ENCODE measurements around the gene IFNGR1.
"Not testable (repeated sequence)": the region's sequence is repeated elsewhere in the genome, so short reads cannot be mapped to it uniquely, and the experiment has no call there.

The IFNGR1 gene

DNA sequence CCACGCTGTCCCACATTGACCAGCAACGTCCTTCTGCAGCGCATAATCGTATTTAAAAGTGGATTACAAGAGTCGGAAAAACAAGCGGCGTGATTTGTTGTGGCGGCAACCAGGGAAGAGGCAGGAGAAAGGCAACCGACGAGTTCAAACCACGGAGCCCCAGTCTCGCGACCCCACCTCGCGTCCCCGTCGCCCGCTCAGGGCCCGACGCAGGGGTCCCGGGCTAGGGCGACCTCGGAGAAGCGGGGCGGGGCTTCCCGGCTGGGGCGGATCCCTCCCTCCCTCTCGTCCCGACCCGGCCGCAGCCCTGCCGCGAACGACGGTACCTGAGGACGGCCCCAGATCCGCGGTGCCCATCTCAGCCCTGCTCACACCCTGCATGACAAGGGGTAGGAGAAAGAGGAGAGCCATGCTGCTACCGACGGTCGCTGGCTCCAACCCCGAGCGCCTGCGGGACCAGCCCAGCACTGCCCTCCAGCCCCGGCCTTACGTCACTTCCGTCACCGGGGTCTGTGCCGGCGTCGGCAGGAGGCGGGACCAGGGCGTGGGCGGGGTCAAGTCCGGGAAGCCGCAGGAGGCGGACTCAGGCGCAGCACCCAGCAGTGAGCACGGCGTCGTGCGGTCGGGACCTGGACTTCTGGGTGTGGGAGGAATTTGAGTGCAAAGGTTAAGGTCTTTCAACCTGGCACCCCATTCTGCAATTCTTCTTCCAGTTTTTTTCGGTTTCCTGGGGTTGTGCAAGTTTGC lies at the start of gene IFNGR1:
TSS of gene IFNGR1 (minus strand) at position 469 of the 747 bp plus-strand sequence. CDS start at position 411, 58 bp downstream.
- DNase-seq: peak; percentile 97 to 98

DNA sequence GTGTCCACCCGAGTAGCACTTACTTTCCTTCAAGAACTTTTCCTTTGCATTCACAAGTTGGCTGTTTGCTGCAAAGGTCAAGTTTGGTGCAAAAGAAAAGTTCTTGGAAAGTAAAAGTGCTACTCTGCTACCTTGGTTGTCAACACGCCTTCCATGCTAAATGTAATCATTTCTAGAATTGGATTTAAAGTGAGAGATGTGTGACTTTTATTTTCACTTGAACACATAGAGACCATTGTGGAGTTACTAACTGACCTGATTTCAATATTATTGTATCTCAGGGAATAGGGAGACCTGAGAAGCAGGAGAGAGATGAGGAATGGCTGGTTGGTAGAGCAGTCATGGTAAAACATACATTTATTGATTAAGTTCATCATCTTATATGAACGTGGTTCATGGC lies 49.7 kb upstream of the IFNGR1 start:
- no peak for DNase-seq

DNA sequence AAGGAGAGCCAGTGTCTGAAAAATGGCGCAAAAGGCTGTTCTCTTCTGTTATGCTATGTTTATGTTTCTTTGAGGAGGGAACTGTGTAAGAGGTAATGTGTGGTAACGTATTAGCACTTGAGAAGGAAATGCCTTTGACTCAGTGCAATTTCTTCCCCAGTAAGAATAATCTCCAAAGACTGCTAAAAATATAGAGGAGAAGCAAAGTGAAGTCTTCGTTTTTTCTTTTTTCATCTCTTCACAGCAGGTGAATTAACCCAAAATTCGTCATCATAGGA lies 47.1 kb upstream of the IFNGR1 start:
- no peak for DNase-seq

DNA sequence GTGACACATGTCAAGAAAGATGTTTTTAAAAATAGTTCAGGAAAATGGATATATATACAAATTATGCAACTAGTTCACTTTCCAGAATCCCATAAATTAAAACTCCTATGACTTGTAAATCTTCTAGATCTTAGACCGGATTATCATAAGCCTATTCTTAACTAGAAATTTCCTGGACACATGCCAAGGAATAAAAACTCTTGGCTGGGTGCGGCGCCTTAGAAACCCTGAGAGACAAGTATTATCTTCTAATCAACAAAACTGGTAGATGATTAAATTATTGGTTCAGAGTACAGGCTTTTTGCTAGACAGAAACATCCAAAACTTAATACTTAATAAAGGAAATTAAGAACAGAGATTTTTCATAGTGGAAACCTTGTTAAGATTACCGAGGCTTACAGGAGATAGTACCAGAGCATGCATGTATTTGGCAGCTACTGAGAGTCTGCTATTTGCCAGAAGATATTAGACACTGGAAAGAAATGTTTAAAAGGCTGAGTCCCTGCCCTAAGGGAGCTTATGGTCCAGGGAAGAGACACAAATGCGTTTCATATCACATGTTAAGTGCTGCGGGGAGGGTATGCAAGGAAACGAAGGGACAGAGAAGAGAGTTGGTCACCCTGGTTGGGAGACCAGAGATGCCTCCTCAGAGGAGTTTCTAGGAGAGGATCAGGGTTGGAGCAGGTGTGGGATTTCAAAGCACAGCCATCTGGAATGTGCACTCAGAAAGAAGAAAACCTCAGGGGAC lies 46.5 kb upstream of the IFNGR1 start:
- no peak for DNase-seq

DNA sequence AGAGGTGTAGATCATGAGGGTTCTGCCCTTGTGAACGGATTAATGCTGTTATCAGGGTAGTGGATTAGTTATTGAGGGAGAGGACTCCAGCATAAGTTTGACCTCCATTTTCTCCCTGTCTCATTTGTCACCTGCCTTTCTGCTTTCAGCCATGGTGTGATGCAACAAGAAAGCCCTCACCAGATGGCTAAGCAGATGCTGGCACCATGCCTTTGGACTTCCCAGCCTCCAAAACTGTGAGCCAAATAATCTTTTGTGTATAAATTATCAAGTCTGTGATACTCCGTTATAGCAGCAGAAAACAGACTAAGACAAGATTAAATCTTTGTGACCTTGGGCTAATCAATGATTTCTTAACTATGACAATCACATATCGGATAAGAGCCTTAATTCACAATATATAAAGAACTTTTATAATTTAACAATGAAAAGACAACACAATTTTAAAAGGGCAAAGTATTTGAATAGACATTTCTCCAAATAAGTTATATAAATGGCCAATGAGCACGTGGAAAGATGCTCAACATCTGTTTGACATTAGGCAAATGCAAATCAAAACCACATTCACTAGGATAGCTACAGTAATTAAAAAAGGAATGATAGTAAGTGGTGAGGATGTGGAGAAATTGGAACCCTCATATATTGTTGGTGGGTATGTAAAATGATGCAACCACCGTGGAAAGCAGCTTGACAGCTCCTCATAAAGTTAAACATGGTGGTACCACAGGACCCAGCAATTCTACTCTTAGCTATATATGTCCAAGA lies 45.3 kb upstream of the IFNGR1 start:
- DNase-seq: no peak

DNA sequence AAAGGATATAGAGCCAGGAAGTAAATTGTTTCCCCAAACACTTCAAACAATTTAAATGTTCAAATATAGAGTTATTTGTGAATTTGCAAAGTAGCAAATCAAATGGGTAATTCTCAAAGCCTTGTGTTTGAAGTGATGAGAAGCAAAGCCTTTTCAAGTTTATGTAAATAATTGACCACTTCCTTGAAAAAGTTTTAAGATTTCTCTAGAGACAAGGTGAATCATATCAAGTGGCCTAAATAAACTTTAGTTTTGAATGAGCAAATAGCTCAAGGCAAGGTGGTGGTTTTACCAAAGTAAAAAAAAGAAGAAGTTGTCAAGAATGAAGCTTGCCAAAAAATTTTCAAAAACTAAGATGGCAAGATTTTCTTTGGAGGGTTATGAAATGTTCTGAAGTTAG lies 42.6 kb upstream of the IFNGR1 start:
- DNase-seq: no peak

DNA sequence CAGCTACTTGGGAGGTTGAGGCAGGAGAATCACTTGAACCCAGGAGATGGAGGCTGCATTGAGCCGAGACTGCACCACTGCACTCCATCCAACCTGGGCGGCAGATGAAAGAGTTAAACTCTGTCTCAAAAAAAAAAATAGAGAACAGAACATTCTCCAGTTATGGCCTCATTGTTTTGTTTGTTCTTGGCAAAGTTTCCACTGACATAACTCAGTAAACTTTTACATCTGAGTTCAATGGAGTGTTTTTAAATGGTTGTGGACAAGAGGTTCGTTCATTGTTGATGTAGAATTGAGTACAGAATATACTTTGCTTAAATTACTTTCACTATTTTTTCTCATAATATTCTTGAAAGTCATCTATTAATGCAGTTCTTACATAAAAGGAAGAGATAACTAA lies 42.2 kb upstream of the IFNGR1 start:
- DNase-seq: no peak

DNA sequence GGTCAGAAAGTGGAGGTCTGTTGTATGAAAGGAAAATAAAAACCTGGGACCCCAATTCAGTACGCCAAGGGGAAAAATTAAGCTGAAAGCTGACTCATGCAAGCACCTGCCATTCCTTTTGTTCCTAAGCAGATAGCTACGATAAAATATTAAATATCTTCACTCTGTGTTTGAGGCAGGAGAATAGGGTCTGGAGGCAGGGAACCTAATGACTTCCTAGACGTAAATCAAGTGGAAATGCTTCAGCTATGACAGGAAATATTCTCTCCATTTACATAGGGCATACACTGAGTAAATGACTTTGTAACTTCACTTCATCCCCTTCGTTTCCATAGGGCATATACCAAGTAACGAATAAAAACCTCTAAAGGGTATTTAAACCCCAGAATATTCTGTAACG lies 41.0 kb upstream of the IFNGR1 start:
- DNase-seq: no peak

DNA sequence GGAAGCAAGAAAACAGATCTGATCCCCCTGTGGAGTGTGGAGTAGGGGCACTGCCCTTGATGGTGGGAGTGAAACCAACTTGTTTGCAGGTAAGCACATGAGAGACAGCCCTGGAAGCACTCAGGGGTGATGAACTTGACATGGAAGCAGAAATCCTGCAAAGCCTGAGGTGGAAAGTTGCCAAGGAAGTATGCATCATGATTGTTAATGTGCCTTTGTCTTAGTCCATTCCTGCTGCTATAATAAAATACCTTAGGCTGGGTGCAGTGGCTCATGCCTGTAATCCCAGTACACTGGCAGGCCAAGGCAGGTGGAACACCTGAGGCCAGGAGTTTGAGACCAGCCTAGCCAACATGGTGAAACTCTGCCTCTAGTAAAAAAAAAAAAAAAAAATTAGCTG lies 40.2 kb upstream of the IFNGR1 start:
- DNase-seq: no peak

DNA sequence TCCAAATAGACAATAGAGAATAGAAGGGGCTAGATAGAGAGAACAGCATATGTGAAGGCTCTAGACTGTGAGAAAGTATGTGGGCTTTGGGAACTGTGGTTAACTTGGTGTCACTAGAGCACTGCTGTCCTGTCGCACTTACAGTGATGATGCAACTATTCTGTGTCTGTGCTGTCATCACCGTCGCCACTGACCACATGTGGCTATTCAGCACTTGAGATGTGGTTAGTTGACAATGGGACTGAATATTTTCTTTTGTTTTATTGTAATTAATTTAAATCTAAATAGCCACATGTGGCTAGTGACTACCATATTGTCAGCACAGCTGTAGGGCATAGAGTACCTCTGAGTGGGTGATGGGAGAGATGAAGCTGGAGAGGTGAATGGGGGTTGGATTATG lies 39.0 kb upstream of the IFNGR1 start:
- DNase-seq: no peak

DNA sequence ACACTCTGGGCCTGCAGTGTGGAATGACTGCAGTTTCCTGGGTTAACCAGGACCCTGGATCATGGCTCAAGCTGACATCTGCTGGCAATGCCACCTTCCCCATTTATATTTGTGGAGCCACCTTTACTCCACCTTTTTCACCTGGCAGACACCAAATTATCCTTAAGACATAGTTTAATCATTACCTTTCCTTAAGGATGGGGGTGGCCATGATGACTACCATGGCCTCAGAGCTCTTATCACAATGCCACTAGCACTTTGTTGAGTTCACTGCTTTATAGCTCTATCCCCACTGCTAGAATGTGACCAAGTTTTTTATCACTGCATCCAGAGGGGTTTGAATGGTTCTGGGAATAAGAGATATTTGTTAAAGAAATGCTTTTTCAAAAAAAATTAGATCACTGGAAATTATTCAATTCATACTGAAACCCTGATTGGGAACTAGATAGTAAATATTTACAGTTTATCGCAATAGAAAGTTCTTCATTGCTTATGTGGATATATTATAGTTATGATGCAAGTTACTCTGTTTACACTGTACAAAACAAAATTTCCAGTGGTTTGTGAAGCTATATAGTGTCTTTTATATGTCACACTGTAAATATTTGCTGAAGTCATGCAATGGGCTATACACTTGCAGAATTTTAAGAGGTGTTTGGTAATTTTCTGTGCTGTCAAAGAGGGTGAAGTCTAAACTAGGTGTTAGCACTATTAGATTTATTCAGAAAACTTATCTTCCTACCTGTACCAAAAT lies 37.3 kb upstream of the IFNGR1 start:
- DNase-seq: no peak

DNA sequence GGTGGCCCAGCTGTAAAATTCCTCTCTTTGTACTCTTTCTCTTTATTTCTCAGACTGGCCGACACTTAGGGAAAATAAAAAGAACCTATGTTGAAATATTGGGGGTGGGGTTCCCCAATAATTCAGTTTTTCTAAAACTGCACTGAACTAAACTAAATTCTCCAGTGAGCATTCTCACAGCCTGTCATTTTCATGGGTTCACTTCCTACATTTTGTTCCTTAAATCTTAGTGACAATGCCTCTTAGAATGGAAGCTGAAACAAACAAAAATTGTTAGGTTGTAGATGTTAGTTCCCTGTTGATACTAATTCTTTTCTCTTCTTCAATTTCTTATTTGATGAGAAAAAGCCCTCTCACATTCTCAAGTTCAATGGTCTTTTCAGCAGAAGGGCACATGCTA lies 35.8 kb upstream of the IFNGR1 start:
- no peak for DNase-seq

DNA sequence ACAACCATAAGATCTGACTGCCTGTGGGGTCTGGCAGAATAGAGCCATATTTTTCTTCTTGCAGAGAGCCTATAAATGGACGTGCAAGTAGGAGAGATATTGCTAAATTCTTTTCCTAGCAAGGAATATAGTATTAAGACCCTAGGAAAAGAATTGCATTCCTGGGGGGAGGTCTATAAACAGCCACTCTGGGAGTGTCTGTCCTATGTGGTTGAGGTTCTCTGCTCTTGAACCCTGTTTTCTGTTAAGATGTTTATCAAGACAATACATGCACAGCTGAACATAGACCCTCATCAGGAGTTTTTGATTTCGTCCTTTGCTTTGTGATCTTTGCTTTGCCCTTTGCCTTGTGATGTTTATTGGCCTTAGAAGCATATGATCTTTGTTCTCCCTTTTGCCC lies 35.2 kb upstream of the IFNGR1 start:
- DNase-seq: not testable (repeated sequence)

DNA sequence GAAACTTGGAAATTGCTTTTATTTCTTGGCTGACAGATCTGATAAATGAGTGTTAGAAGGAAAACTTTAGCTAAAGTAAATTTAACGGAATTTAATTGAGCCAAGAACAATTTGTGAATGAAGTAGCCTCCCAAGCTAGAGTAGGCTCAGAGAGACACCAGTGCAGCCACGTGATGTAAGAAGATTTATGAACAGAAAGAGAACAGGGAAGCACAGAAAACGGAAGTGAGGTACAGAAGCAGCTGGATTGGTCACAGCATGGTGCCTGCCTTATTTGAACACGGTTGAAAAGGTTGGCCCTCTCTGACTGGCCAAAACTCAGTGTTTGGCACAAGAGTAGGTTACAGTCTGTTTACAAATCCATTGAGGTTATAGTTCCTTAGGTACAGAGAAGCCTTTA lies 29.5 kb upstream of the IFNGR1 start:
- no peak for DNase-seq

DNA sequence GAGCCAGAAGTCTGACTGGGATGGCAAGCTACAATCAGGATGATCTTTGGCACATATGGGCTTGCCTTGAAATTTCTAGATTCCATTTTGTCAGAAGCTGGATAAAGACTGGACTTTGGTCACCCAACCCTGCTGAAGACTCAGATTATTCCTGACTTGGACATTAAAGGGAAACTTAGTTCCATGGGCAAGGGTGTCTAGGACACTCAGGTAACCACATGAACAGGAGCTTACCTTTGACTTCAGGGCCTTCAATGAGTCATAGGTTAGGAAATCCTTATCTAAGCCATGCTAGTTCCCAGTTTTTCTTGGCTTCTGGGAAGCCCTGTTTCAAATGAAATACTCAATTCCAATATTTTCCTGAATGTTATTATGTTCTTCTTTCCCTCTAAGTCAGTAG lies 28.5 kb upstream of the IFNGR1 start:
- no peak for DNase-seq

DNA sequence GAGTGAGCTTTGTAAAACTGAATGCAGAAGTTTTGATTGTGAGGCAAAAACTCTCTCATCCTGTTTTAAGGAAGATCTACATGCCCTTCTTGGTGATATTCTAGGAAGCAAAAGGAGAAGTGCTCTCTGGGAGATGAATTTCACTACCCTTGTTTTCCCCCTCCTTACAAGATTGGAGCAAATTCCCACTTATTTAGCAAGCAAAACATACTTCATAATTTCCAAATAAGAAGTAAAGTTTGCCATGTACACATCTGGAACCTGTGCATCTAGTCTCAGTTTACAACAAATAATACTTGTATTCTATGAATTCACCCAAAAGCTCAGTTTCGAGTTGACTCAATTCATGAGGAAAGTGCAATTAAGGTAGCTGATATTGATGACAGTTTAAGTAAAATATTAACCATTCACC lies 27.6 kb upstream of the IFNGR1 start:
- no peak for DNase-seq

DNA sequence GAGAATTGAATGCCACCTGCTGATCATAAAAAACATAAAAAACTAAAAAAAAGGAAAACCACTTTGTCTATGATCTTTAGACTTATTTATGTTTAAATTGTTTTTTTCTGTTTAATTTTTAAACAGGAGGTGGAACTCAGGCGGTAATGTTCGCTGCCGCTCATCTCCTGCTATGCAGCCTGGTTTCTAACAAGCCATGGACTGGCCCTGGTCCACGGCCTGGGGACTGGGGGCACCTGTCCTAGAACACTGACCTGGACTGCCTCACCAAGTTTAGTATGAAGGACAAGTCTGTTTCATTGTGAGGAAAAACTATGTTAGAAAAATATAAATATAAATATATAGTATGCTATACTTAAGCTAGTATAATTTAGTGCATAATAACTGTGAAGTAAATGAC lies 27.0 kb upstream of the IFNGR1 start:
- DNase-seq: no peak

DNA sequence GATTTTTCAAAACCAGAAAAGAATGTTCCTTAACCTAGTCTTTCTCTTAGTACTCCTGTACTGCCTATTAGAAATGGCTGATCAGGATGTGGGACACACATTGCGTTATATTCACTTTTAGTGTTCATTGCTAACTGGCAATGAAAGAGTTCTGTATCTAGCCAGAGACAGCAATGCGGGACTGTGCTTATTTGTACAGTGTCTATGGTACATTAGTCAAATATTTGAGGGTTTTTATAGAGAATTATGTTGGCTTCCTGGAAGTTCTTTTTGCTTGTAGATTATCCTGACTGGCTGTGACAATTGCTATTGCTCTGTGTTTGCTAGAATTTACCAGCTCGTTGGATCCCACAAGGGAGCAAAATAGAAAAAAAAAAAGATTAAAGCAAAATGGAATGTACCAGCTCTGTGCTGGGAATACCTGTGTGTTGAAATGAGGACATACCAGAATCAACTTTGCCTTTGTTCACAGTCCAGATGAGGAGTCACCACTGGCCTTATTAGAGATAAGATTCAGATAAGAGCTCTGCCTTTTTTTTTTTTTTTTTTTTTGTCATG lies 22.4 kb upstream of the IFNGR1 start:
- no peak for DNase-seq

DNA sequence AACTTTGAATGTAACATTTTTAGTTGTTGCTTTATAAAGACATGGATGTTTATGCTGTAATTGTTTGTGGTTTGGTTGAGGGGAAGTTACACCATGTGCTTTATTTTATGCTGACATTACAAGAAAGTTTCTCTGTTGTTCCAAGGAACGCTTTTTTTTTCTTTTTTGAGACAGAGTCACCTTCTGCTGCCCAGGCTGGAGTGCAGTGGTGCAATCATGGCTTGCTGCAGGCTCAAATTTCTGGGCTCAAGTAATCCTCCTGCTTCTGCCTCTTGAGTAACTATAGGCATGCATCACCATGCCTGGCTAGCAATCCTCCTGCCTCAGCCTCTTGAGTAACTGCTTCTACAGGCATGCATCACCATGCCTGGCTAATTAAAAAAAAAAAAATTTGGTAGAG lies 21.0 kb upstream of the IFNGR1 start:
- DNase-seq: no peak

DNA sequence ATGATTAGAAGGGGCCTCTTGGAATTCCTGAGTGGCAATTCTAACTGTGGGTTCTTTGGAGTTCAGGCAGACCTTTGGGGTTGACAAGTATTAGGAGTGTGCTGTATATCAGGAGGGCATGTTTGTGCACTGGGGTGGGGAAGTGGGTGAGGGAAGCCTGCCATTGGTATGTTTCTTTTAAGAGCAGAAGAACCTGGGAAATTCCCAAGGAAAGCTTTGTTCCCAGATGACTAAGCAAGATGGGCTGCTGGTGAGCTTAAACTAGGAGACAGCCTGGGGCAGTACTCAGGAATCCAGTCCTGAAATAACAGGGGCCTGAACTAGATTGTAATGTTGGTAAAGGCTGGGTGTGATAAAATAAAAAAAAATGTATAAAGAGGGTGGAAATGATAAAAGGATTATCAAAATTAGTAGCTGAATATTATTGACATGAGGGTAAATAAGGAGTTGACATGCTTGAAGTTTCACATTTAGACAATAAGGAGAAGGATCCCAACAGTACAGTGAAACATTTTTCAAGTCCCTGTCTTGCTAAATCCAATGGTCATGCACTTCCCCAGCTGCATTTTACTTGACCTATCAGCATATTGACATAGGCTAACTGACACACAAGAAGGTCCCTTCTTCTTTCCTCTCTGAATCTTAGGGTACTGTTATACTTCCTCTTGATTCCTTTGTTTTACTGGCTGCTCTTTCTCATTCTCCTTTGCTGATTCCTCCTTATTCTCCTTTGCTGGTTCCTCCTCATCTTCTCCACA lies 18.4 kb upstream of the IFNGR1 start:
- no peak for DNase-seq

DNA sequence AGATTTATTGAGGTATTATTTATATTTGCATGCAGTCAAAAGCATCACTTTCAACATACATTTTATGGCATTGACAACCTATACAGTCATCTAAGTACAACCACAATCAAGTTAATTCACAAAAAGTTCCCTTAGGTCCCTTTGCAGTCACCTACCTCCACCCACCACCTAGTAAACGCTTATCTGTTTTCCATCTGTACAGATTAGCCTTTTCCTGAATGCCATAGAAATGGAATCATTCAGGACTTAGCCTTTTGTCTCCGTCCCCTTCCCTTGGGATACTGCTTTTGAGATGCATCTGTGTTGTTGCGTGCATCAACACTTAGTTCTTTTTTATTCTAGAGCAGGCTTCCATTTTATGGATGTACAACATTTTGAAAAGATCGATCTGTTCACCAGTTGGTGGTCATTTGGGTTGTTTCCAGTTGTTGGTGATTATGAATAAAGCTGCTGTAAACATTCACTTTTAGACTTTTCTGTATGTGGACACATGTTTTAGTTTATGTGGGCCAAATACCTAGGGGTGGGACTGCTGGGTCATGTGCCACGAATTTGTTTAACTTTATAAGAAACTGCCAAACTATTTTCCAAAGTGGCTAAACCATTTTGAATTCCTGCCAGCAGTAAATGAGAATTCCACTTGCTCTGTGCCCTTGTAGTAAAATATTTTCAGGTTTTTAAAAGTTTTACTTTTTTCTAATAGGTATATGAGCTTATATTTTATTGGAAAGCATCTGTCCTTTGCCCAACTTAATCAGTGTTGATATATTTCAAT lies 17.6 kb upstream of the IFNGR1 start:
- DNase-seq: no peak

Measured in activated CD4-positive, alpha-beta T cell treated with anti-CD3 and anti-CD28 coated beads, Interleukin-2, amount 50 U/mL, for 48 hours (primary cell).